Measurements from ENCODE around the gene UBE3C.
"Not testable (repeated sequence)": the region's sequence is repeated elsewhere in the genome, so short reads cannot be mapped to it uniquely, and the experiment has no call there.

UBE3C gene

DNA sequence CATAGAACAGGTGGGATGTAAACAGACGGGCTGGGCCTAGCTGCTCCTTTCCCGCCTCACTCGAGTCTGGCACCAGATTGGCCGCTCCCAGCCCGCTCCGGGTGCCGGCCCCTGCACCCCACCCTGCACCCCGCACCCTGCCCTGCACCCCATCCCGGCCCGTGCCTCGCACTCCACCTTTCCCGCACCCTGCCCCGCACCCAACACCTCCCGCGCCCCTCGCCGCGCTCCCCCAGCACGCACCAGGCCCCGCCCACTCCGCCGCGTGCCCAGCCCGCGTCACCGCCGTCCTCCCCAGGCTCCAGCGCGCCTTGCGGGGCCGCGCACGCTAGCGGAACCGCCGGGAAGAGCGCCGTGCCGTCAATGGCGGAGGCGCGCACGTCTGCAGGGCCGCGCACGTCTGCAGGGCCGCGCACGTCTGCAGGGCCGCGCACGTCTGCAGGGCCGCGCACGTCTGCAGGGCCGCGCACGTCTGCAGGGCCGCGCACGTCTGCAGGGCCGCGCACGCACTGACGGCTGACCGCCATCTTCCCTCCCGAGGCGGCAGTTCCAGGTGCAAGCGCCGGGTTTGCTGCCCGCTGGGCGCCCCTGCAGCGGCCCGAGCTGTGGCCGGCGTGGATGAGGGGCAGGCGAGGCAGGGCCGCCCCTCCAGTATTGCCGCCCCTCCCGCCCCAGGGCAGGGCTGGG lies at the start of gene UBE3C:
Gene UBE3C, plus strand, starts transcription at position 503 of the 687 bp plus-strand sequence. CDS start 347 bp downstream, outside the sequence.
- peak; percentile 29 for DNase-seq

DNA sequence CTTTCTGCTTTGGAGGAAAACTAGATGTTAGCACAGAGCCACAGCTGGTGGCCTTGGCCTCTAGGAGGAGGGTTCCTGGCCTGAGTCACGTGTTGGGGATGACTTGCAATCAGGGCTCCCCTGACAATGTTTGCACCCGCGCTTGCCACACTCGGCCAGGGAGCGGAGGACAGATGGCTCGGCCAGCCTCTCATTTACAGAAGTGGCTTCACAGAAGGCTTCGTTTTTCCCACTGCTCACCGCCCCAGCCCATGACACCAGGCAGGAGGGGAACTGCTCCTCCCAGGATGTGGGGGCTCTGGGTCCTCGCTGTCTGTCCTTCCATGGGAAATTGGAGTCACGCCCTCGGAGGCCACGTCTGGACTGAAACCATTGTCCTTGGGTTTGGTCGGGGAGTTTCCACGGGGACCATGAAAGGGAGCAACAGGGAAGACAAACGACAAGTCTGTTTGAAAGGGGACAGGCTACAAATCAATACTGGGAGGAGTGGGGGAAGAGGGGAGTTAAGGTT lies 49.6 kb upstream of the UBE3C start:
- peak; percentile 4 for DNase-seq

DNA sequence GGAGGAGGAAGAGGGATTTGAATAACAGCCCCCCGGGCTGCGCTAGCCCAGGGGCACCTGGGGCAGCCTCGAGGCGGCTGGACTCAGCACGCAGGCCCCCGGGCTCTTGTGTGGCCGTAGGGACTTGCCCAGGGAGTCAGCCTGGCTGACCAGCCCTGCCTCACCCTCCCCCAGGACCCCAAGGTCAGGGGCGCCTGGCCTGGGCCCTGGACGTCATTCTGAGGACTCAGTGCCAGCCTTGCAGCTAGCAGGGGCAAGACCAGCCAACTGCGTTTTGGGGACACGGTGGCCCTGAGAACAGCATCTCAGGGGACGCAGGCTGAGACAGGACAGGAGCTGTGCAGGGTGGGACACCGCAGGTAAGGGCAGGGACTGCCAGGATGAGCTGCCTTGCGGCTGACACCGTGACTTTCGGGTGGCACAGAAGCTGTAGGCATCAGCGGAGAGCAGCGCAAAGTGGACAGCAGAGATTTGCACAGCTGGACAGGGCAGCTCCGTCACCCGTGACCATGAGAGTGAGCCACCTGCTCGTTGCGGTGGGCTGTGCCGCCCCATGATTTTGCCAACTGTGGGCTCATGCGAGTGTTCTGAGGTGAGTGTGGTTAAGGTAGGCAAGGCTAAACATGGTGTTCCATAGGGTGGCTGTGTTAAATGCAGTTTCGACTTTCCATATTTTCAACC lies 48.1 kb upstream of the UBE3C start:
- no peak for DNase-seq

DNA sequence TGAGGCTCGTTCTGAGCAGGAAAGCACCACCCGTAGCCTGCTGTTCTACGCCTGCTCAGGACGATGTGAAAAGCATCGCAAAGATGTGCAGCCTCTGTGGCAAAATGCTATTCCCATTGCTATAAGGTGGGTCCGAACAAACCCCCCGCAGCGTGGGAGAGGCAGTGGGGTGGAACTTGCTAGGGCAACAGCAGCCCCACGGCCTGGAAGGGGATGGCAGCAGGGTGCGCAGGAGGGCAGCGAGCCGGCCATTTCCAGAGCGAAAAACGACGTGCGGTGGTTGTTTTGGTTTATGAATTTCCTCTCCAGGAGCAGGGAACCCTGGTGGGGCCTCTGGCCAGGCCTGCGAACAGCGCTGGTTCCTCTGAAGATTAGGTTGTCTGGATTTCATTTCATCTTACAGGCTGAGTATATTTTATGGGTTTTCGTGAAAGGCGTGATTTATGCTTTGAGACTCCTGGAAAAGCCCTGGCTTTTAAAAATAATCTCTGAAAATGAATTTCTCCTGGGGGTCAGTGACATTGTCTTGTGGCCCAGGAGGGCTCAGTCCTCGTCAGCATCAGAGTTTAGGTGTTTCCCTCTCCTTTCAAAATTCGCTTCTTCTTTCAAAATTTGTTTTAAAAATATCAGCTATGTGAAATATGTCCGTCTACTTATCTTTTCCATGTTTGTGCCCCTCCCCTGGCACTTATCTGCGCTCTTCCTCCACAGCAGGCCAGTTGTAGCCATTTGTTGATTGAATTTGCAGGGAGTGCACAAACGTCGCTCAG lies 42.3 kb upstream of the UBE3C start:
- DNase-seq = no peak

DNA sequence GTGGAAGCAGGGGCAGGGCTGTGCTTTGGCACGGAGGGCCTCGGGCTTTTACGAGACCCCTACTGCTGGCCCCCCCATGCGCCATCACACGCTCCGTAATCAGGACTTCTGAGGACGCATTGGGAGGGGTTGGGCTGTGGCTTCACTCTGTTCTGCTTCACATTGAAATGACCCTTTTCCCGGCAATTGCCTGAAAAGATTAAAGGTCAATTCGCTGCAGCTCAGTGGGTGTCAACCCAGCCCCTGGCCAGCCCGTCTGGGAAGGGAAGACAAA lies 41.7 kb upstream of the UBE3C start:
- DNase-seq = no peak

DNA sequence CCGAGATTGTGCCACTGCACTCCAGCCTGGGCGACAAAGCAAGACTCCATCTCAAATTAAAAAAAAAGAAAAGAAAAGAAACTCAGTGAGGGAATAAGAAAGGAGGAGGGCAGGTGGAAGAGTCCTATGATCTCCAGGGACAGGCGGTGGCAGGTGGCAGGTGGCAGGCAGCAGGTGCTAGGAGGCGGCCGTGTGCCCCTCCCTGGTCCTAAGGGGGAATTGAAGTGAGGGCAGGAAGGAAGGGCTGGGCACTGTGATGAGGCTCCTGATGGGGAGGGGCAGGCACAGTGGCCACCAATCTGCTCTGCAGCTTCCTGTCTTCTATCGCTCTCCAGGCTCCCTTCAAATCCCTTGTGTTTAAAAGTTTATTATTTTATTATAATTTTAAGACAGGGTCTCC lies 41.2 kb upstream of the UBE3C start:
- no peak for DNase-seq

DNA sequence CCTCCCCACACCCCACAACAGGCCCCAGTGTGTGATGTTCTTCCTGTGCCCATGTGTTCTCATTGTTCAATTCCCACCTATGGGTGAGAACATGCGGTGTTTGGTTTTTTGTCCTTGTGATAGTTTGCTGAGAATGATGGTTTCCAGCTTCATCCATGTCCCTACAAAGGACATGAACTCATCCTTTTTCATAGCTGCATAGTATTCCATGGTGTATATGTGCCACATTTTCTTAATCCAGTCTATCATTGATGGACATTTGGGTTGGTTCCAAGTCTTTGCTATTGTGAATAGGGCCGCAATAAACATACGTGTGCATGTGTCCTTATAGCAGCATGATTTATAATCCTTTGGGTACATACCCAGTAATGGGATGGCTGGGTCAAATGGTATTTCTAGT lies 38.7 kb upstream of the UBE3C start:
- not testable (repeated sequence) for DNase-seq

DNA sequence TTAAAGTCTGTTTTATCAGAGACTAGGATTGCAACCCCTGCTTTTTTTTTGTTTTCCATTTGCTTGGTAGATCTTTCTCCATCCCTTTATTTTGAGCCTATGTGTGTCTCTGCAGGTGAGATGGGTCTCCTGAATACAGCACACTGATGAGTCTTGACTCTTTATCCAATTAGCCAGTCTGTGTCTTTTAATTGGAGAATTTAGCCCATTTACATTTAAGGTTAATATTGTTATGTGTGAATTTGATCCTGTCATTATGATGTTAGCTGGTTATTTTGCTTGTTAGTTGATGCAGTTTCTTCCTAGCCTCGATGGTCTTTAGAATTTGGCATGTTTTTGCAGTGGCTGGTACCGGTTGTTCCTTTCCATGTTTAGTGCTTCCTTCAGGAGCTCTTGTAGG lies 35.1 kb upstream of the UBE3C start:
- DNase-seq = not testable (repeated sequence)

DNA sequence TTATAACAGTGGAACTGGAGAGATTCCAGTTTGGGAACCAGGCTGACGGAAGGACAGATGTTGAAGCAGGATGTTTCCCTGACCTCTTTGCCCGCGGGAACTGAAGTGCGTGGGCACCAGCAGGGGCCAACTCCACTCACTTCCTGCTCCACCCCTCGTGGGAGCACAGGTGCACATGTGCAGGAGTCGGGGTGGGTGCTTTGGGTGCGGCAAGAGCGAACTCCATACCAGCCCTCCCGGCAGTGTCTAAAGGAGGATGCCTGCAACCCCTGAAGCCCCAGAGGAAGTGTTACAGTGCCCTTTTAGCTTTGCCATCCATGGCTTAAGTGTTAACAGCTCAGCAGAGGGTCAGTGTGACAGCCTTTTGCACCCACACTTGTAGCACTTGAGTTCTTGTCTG lies 27.4 kb upstream of the UBE3C start:
- no peak for DNase-seq

DNA sequence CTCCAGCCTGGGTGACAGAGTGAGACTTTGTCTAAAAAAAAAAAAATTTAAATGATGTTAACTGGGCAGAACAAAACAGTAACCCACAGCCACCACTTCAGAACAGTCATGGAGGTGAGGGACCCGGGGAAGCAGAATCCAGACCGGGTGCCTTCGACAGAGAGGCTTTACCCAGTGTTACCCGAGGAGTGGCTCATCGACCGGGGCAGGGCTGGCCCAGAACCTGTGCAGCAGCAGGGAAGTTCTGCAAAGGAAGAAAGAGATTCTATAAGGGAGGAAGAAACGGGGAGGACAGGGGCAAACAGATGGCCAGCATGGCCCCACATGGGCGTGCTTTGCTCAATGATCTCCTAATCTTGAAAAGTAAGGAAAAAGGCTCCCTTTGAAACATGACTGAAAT lies 26.0 kb upstream of the UBE3C start:
- no peak for DNase-seq

DNA sequence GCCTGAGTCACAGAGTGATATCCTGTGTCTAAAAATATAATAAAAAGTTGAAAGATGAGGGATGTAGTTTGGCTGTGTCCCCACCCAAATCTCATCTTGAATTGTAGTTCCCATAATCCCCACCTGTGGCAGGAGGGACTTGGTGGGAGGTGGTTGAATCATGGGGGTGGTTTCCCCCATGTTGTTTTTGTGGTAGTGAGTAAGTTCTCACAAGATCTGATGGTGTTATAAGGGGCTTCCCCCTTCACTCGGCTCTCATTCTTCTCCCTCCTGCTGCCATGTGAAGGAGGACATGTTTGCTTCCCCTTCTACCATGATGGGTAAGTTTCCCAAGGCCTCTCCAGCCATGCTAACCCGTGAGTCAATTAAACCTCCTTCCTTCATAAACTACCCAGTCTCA lies 25.1 kb upstream of the UBE3C start:
- DNase-seq = no peak

DNA sequence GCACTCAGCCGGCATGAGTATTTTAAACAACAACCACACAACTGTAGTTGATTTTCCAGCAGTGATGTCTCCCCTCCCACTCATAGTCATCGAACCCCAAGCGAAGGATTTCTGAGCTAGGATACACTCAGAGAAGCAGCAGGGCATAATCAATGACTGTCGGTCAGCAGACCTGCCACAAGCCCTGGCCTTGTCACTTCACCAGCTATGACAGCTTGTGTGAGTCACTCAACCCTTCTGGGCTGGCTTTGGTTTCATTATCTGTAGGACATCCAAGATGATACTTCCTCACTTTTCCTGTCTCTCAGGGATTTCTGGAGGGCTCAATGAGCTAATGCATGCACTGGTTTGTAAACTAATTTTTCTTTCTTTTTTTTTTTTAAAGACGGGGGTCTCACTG lies 22.0 kb upstream of the UBE3C start:
- no peak for DNase-seq

DNA sequence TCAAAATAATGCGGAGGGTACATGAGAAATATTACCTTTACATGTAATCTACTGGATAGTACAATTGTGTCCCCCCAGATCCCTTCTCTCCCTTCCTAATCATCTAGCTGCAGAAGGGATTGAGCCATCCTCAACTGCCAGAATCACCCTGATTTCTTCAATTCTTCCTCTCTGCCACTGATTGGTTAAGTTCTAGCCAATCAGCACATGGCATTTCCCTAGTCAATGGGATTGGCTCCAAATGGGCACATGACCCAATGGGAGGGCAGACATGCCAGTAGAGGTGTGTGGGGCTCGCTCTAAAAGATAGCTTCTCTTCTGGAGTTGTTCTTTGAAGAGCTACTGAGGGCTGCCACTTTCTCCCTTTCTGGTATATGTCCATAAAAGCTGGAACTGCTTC lies 20.9 kb upstream of the UBE3C start:
- DNase-seq = no peak

DNA sequence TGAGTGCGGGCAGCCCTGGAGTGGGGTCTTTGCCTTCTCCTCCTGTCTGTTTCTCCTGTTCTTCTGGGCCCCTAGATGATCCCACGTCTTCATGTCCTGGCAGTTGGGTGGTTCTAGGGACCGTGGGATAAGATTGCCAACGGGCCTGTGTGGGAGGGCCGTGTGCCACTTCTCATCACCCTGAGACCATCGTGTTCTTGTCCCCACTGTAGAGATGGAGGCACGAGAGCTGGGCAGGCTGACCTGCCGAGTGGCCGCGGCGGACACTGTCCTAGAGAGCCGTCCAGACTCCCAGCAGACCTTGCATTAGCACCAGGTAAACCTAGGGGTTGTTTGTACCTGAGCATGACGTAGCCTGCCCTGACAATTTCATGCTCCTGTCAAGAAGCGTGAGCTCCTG lies 18.5 kb upstream of the UBE3C start:
- DNase-seq = no peak

DNA sequence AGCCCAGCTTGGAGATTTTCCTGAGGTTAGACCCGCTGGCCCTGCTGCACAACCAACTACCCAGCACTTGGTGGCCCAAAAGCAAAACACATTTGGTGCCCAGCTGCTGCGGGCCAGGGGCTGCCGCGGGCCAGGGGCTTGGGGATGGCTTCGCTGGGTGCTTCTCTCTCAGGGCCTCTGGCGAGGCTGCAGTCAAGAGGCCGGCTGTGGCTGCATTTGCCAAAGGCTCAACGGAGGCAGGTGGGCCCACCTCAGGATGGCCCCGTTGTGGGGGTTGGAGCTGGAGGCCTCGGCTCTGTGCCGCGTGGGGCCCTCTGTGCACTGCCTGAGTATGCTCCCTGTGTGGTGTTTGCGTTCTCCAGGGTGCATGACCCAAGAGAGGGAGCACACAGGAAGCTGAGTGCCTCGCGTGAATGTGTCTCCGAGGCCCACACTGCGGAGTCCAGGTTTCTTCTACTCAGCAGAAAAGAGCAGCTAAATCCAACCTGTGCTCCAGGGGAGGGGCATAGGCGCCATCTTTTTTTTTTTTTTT lies 17.5 kb upstream of the UBE3C start:
- no peak for DNase-seq

DNA sequence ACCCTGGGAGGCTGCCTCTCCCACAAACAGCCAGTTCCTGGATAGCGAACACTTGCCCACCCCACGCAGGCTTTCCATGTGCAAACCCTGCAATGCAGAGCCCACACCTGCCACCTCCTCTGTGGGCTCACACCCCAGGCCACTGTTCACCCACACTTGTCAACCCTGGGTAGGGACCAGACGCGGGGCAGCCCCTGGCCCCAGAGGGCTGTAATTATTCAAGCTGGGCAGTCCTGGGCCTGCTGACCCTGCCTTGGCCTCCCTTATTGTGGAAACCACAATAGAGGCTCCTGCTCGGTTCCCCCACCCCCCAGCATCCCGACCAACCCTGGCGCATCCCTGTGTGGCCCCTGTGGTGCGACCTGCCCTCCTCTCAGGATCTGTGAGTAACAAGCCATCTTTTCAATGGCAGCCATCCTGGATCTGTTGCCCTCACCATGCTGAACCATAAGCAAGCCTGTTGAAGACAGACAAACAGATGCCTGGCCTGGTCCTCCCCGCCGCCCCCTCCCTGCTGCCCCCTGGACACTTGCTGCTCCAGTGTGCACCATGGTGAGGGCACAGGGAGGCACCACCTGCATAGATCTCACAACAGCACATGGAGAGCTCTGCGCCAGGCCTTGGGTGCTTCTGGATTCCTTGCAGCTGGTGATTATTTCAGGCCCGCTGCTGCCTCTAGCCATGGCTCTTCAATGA lies 15.8 kb upstream of the UBE3C start:
- DNase-seq = no peak

DNA sequence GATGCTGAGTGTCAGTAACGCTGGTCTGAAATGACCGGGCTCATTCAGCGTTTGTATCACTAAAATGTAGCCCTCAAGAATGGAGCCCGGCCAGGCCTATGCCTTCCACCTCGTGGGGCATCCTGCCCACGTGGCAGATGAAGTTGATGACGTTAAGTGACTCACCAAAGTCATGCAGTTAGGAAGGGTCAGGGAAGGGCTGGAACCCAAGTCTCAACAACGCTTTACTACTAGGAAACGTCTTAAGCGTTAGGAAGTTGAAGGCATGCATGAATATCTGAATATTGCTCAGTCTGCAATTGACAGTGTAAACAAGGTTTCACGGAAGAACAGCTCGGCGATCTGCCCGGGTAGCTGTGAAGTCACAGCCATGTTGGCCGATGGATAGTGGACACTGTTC lies 14.0 kb upstream of the UBE3C start:
- DNase-seq = no peak

DNA sequence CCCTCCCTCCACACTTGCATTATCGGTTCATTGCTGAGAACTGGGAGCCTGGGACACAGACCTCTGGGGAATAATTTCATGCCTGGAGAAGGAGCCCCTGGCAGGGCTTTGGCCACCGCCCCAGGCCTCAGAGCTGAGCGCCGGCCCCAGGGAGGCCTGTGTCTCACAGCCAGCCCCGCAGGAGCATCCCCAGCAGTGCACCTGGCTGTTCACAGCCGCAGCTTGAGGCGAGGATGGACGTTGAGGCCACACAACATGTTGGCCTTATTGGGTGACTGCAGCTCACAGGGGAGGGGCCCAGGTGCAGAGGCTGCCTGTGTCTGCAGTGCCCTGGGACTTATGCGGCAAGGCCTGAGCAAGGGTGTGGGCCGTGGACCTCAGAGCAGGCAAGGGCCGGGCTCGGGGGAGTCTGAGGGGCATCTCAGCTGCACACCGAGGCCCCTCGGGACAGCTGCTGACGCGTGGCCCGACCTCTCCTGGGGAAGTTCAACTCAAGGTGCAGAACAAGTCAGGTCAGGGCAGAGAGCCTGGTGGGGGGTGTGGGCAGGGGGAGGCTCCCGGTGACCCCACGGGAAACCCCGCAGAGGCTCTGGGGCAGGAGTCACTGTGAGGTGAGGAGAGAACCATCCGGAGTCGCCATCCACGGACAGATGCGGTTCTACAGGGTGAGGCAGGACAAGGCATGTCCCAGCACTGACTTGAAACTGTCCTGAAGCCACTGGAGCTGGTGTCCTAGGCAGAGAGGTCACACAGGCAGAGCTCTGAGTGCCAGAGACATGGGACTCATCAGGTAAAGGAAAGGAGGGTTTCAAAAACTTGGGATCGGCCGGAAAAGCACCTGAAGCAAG lies 13.1 kb upstream of the UBE3C start:
- DNase-seq = no peak

DNA sequence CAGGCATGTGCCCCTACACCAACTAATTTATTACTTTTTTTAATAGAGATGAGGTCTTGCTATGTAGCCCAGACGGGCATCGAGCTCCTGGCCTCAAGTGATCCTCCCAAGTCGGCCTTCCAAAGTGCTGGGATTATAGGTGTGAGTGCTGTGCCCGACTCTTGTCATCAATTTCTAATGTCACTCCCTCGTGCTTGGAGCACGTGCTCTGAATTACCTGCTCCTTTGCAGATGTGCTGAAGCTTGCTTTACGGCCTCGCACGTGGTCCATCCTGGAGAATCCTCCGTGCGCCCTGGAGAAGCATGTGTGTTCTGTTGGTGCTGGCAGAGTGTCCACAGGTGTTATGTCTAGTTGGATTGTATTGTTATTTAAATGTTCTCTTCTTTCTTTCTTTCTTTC lies 11.8 kb upstream of the UBE3C start:
- DNase-seq = no peak

DNA sequence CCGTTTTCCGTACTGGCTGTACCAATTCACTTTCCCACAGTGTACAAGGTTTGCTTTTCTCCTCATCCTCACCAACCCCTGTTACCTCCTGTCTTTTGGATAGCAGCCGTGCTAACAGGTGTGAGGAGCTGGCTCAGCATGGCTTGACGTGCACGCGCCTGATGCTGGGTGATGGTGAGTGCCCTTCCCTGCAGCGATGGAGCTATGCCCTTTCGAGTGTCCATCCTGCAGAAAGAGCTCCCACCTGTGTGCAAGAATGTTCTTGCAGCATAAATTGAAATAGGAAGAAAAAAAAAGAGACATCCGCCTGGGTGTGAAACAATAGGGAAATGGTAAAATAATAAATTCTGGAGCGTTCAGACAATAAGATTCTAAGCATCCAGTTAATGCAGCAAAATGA lies 9.5 kb upstream of the UBE3C start:
- DNase-seq = no peak

DNA sequence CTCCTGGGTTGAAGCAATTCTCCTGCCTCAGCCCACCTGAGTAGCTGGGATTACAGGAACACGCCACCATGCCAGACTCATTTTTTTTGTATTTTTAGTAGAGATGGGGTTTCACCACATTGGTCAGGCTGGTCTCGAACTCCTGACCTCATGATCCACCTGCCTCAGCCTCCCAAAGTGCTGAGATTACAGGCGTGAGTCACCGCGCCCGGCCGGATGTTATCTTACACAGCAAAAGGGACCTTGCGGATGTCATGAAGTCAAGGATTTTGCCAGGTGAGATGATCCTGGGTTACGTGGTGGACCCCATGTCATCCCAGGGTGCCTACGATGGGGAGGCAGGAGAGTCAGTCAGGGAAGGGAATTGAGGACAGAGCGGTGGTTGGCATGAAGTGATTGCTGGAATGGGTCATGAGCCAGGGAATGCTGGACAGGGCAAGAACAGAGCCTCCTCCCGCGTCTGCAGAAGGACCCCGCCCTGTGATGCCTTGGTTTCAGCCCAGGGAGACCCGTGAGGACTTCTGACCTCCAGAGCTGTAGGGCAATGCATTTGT lies 8.7 kb upstream of the UBE3C start:
- DNase-seq = no peak

DNA sequence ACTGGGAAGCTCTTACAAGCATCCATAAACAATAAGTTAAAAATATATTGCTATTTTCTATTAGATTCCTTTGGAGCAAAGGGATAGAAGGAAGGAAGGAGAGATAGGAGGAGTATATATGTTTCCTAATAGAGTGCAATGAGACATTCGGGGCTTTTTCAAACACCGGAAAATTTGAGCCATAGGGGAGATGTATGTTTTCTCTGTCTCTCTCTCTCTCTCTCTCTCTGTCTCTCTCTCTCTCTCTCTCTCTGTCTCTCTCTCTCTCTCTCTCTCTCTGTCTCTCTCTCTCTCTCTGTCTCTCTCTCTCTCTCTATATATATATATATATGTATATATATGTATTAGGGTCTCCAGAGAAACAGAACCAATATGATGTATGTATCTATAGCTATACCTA lies 7.9 kb upstream of the UBE3C start:
- not testable (repeated sequence) for DNase-seq

Measured in NCI-H524 treated with DMSO at 0.1 percent for 48 hours (cell line).